GM19452 (cell line): ENCODE results near the gene KCNJ4.

Experiments
- ATAC-seq: cut with Tn5 transposase; IDR thresholded peaks from one replicate; pipeline ENCODE4 v1.9.1; 2021; ENCODE audit not compliant: unreplicated experiment

Gene KCNJ4

GRCh38 chr22:38455076-38455529 is at the start of gene KCNJ4:
TSS of gene KCNJ4 (minus strand) at chr22:38455199. CDS start at chr22:38428132, 27,067 bp downstream.
- no peak for ATAC-seq

- no peak for ATAC-seq
These were observed 48.0 kb upstream of the KCNJ4 start for GRCh38 chr22:38503021-38503420.

GRCh38 chr22:38501797-38502672 is 47.0 kb upstream of the KCNJ4 start:
- no peak for ATAC-seq

GRCh38 chr22:38497869-38498268 is 42.9 kb upstream of the KCNJ4 start:
- no peak for ATAC-seq

GRCh38 chr22:38494939-38495338 is 39.9 kb upstream of the KCNJ4 start:
- no peak for ATAC-seq

GRCh38 chr22:38494498-38494897 is 39.5 kb upstream of the KCNJ4 start:
- no peak for ATAC-seq

- ATAC-seq = no peak
These were observed 36.8 kb upstream of the KCNJ4 start for GRCh38 chr22:38491707-38492348.

GRCh38 chr22:38490915-38491314 is 35.9 kb upstream of the KCNJ4 start:
- ATAC-seq = no peak

- no peak for ATAC-seq
These were observed 35.5 kb upstream of the KCNJ4 start for GRCh38 chr22:38490475-38490874.

GRCh38 chr22:38489561-38490145 is 34.7 kb upstream of the KCNJ4 start:
- no peak for ATAC-seq

- no peak for ATAC-seq
These were observed 34.1 kb upstream of the KCNJ4 start for GRCh38 chr22:38489142-38489541.

- ATAC-seq = no peak
These were observed 32.9 kb upstream of the KCNJ4 start for GRCh38 chr22:38487946-38488345.

GRCh38 chr22:38485783-38486182 is 30.8 kb upstream of the KCNJ4 start:
- no peak for ATAC-seq

- ATAC-seq = no peak
These were observed 29.2 kb upstream of the KCNJ4 start for GRCh38 chr22:38484244-38484643.

- no peak for ATAC-seq
These were observed 27.8 kb upstream of the KCNJ4 start for GRCh38 chr22:38482662-38483308.

GRCh38 chr22:38481871-38482332 is 26.9 kb upstream of the KCNJ4 start:
- no peak for ATAC-seq

GRCh38 chr22:38481162-38481870 is 26.3 kb upstream of the KCNJ4 start:
- no peak for ATAC-seq

GRCh38 chr22:38479096-38479837 is 24.3 kb upstream of the KCNJ4 start:
- no peak for ATAC-seq

- ATAC-seq = no peak
These were observed 22.6 kb upstream of the KCNJ4 start for GRCh38 chr22:38477585-38477984.
